AG10803 (cell line): ENCODE data around the gene CLECL1.
A peak's percentile ranks its signal among the peaks of the same experiment; 100 is the strongest.
"Not testable (repeated sequence)": the region's sequence is repeated elsewhere in the genome, so short reads cannot be mapped to it uniquely, and the experiment has no call there.

Source experiments
- DNase-seq: peaks from one replicate; pipeline ENCODE4 v3.0.0; 2010; ENCODE audit warnings: low read depth
- H3K4me3 ChIP-seq: 2 replicates; pipeline ENCODE4 v1.5.1; 2011; ENCODE audit warnings: mild to moderate bottlenecking, low read length, control low read depth
- TF ChIP-seq, protein P1 (sequence below): conservative IDR thresholded peaks from 2 replicates; pipeline ENCODE4 v1.5.1; 2011; ENCODE audit warnings: mild to moderate bottlenecking, low read length, control low read depth, inconsistent platforms

The CLECL1 gene

GRCh38 chr12:9721394-9722092, 11.4 kb downstream of the CLECL1 start:
- H3K4me3 ChIP-seq: no peak overlapping the region
- TF ChIP-seq, protein P1, sequence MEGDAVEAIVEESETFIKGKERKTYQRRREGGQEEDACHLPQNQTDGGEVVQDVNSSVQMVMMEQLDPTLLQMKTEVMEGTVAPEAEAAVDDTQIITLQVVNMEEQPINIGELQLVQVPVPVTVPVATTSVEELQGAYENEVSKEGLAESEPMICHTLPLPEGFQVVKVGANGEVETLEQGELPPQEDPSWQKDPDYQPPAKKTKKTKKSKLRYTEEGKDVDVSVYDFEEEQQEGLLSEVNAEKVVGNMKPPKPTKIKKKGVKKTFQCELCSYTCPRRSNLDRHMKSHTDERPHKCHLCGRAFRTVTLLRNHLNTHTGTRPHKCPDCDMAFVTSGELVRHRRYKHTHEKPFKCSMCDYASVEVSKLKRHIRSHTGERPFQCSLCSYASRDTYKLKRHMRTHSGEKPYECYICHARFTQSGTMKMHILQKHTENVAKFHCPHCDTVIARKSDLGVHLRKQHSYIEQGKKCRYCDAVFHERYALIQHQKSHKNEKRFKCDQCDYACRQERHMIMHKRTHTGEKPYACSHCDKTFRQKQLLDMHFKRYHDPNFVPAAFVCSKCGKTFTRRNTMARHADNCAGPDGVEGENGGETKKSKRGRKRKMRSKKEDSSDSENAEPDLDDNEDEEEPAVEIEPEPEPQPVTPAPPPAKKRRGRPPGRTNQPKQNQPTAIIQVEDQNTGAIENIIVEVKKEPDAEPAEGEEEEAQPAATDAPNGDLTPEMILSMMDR: no peak

DNA sequence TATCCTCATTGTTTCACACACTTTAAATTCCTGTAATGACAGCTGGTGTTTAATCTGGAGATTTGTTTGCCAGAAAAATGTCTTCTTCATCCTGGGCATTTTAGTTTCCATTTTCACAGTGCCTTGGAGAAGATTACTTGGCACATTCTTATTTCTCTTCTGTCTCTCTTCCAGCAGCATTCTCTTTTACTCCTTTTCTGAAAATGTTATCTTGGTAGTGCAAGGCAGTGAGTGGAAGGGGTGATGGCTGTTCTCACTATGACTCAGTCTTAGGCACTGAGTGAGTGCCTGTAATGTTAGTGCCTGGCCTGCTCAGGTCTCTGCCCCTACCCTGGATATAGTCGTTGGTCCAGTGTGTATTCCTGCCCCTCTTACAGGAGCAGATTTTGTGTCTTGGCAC, 13.1 kb downstream of the CLECL1 start:
- TF ChIP-seq, protein P1: no peak
- H3K4me3 ChIP-seq: no peak overlapping the region

More at GRCh38 chr12:9721394-9722092, 11.4 kb downstream of the CLECL1 start:
- DNase-seq: peak; percentile 10

DNA sequence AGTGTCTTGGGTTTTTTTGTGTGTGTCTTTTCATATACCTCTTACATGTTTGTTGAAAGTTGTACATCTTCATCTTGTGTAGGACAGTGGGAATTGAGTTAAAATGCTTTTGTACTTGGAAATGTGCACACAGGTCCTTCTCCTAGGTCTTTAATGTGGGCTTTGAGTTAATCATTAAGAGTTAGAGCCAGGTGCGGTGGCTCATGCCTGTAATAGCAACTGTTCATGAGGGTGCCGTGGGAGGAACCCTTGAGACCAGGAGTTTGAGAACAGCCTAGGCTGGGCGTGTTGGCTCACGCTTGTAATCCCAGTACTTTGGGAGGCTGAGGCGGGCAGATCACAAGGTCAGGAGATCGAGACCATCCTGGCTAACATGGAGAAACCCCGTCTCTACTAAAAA, 13.9 kb downstream of the CLECL1 start:
- TF ChIP-seq, protein P1: no peak
- no peak for DNase-seq
- no peak overlapping the region for H3K4me3 ChIP-seq

More for the DNA sequence above, 13.1 kb downstream of the CLECL1 start:
- DNase-seq: no peak

DNA sequence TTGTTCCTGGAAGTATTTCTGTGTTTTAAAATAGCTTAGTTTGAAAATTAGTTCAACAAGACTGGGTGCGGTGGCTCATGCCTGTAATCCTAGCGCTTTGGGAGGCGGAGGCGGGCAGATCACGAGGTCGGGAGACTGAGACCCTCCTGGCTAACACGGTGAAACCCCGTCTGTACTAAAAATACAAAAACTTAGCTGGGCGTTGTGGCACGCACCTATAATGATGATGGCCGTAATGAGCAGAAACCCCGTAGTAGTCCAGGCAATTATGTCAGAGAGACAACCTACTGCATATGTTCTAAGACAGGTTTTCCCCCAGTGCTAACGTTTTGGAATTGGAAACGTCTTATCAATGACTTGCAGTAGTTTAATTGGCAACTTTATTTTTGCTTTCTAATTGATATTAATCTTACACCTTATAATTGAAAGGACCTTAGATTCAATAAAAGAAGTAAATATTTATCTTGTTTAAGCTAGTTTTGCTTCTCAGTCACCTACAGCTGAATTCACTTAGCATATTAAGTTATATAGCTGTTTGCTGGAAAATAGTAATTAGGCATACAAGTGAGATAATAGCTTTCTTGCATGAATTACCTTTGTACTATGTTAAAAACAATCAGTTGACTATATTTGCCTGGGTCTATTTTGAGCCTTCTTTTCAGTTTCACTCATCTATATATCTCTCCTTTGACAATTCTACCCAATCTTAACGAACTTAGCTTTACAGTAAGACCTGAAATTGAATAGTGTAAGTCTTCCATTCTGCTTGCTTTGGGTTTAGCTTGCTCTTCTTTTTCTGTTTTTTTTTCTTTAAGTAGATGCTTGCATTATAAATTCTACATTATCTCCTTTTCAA, 15.6 kb downstream of the CLECL1 start:
- no peak overlapping the region for H3K4me3 ChIP-seq
- TF ChIP-seq, protein P1: no peak
- DNase-seq: no peak

- H3K4me3 ChIP-seq, DNase-seq: not testable (repeated sequence)
These were observed 19.8 kb downstream of the CLECL1 start for GRCh38 chr12:9713032-9713558.

GRCh38 chr12:9711664-9712063, 21.2 kb downstream of the CLECL1 start:
- DNase-seq: peak; percentile 44
- TF ChIP-seq, protein P1: no peak
- H3K4me3 ChIP-seq: no peak overlapping the region

DNA sequence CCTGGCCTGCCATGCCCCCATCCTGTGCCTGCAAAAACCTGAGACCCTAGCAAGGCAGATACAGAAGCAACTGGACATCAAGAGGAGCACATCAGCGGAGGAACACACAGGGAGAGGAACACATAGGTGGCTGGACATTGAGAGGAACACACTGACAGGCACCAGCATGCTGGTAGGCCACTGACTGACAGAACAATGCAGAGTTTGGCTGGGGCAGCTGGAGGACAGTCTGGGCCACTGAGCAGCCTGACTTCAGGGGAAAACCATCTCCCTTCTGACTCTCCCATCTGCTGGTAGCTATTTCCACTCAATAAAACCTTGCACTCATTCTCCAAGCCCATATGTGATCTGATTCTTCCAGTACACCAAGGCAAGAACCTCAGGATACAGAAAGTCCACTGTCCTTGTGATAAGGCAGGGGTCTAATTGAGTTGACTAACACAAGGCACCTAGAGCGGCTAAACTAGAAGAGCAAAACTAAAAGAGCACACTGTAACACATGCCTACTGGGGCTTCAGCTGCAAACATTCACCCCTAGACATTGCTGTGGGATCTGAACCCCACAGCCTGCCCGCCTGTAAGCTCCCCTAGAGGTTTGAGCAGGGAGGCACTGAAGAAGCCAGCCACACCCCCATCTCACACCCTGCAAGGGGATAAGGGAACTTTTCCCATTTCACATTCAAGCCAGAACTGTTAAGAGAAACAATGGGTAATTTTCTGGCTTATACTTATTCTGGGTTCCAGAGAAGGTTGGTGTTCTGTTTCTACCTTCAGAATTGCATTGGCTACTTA, 22.1 kb downstream of the CLECL1 start:
- TF ChIP-seq, protein P1: no peak
- no peak overlapping the region for H3K4me3 ChIP-seq

More for the DNA sequence above, 22.1 kb downstream of the CLECL1 start:
- DNase-seq: no peak
